ENCODE measurements around the gene NUDT3. TPM values are rescaled to one million over a fixed set of nuclear protein-coding genes. Genes with fewer than 3 reads are reported as not detected.

NUDT3 gene
- total and polyA plus RNA-seq, 9 of the 15 experiments (the other 6 are each of a cell fraction or from before 2014, with no cell fraction given), result 5.4 to 81.2 (median 56.4) TPM

DNA sequence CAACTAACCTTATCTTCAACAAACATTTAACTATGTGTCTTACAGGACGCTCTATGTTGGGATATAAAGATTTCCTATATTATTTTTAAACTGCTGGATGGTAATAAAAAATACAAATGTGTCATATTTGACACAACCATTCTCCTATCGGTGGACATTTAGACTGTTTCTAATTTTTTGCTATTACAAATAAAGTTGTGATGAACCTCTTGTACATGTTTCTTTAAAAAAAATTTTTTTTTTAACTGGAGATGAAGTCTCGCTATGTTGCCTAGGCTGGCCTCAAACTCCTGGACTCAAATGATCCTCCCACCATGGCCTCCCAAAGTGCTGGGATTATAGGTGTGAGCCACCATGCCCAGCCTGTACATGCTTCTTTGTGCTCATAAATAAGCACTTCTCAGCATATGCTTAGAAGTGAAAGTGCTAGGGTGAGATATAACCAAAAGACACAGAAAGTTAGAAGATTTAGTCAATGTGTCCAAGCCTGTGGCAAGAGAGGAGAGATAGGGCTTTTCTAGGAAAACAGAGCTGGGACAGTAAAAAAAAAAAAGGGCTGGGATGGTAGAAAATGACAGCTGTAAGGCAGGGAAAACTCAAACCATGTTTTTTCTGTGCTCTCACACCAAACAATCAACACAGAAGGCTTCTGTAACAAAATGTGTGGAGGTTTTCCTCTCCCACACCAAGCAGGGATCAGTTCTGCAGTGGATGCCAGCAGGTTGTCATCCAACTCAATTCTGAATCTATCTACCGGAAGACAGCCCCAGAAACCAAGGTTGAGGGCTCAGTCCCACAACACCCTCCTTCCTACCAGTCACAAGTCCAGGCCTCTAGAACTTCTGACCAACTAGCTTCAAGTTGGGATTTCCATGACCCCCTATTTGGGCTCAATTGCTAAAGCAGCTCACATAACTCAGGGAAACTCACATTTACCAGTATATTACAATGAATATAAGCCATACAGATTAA lies 73.7 kb downstream of the NUDT3 start (continued):
- TF ChIP-seq, protein P1, sequence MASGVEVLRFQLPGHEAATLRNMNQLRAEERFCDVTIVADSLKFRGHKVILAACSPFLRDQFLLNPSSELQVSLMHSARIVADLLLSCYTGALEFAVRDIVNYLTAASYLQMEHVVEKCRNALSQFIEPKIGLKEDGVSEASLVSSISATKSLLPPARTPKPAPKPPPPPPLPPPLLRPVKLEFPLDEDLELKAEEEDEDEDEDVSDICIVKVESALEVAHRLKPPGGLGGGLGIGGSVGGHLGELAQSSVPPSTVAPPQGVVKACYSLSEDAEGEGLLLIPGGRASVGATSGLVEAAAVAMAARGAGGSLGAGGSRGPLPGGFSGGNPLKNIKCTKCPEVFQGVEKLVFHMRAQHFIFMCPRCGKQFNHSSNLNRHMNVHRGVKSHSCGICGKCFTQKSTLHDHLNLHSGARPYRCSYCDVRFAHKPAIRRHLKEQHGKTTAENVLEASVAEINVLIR (CRISPR knock-in tag; IDR thresholded peaks at IDR 0.05), result no peak
- TF ChIP-seq MIER1 (IDR thresholded peaks at IDR 0.05; ENCODE audit: low read depth), result no peak
- TF ChIP-seq XRCC3 (IDR thresholded peaks at IDR 0.05), result no peak
- no peak for TF ChIP-seq ZNF224 (CRISPR knock-in tag; IDR thresholded peaks at IDR 0.05)
- no peak for TF ChIP-seq POLR2G (IDR thresholded peaks at IDR 0.05; ENCODE audit: low read depth, low read length)
- TF ChIP-seq, protein P2, sequence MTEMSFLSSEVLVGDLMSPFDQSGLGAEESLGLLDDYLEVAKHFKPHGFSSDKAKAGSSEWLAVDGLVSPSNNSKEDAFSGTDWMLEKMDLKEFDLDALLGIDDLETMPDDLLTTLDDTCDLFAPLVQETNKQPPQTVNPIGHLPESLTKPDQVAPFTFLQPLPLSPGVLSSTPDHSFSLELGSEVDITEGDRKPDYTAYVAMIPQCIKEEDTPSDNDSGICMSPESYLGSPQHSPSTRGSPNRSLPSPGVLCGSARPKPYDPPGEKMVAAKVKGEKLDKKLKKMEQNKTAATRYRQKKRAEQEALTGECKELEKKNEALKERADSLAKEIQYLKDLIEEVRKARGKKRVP (CRISPR knock-in tag; IDR thresholded peaks at IDR 0.05), result no peak
- peak; percentile 35; the same call in 1 of the 2 replicates for TF ChIP-seq CC2D1A (IDR thresholded peaks at IDR 0.05)
- no peak for TF ChIP-seq CSDE1 (IDR thresholded peaks at IDR 0.05)
- TF ChIP-seq ZNF668 (CRISPR knock-in tag; IDR thresholded peaks at IDR 0.05), result no peak
- no peak for TF ChIP-seq PYGO2 (tag; IDR thresholded peaks at IDR 0.05)
- TF ChIP-seq MTA2 (IDR thresholded peaks at IDR 0.05; ENCODE audit: low read depth), result peak; percentile 63; the same call in 1 of the 2 replicates
- TF ChIP-seq, protein P3, sequence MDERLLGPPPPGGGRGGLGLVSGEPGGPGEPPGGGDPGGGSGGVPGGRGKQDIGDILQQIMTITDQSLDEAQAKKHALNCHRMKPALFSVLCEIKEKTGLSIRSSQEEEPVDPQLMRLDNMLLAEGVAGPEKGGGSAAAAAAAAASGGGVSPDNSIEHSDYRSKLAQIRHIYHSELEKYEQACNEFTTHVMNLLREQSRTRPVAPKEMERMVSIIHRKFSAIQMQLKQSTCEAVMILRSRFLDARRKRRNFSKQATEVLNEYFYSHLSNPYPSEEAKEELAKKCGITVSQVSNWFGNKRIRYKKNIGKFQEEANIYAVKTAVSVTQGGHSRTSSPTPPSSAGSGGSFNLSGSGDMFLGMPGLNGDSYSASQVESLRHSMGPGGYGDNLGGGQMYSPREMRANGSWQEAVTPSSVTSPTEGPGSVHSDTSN (CRISPR knock-in tag; IDR thresholded peaks at IDR 0.05; ENCODE audit: low read depth), result no peak
- TF ChIP-seq, protein P3 (tag; conservative IDR thresholded peaks at IDR 0.05; ENCODE audit: low read depth), result 0 out of 2 replicates have a peak, but pooled peaks have one; percentile 25
- TF ChIP-seq ZKSCAN3 (CRISPR knock-in tag; IDR thresholded peaks at IDR 0.05), result no peak
- peak; percentile 45; the same call in 1 of the 2 replicates for TF ChIP-seq NBN (IDR thresholded peaks at IDR 0.05; ENCODE audit: low read depth)
- TF ChIP-seq ZNF282 (CRISPR knock-in tag; IDR thresholded peaks at IDR 0.05), result no peak
- no peak for TF ChIP-seq SMARCB1 (IDR thresholded peaks at IDR 0.05; ENCODE audit: insufficient read length, low read depth)
- TF ChIP-seq FOXJ2 (tag; IDR thresholded peaks at IDR 0.05), result no peak
- no peak for TF ChIP-seq CHD4 (IDR thresholded peaks at IDR 0.05; ENCODE audit: insufficient read depth, insufficient replicate concordance, low read depth, low read length, poor library complexity, severe bottlenecking)
- TF ChIP-seq ZNF644 (tag; IDR thresholded peaks at IDR 0.05; ENCODE audit: low read depth), result 0 out of 2 replicates have a peak, but pooled peaks have one; percentile 19
- TF ChIP-seq NFIC (IDR thresholded peaks at IDR 0.05), result 0 out of 2 replicates have a peak, but pooled peaks have one; percentile 52
- TF ChIP-seq ZNF561 (CRISPR knock-in tag; conservative IDR thresholded peaks at IDR 0.05), result no peak
